ENCODE data around the gene TRPM3.

Gene TRPM3

GRCh38 chr9:70495514-70495913, 625.9 kb downstream of the TRPM3 start:
- DNase-seq: no peak

- no peak for DNase-seq
Measured at GRCh38 chr9:70494221-70494620, 627.2 kb downstream of the TRPM3 start.

GRCh38 chr9:70493029-70493428, 628.4 kb downstream of the TRPM3 start:
- no peak for DNase-seq

GRCh38 chr9:70492319-70492777, 629.1 kb downstream of the TRPM3 start:
- DNase-seq: no peak

- no peak for DNase-seq
Measured at GRCh38 chr9:70491426-70492318, 629.7 kb downstream of the TRPM3 start.

- no peak for DNase-seq
Measured at GRCh38 chr9:70490478-70490877, 630.9 kb downstream of the TRPM3 start.

GRCh38 chr9:70488793-70489105, 632.7 kb downstream of the TRPM3 start:
- no peak for DNase-seq

- DNase-seq: no peak
Measured at GRCh38 chr9:70488098-70488792, 633.2 kb downstream of the TRPM3 start.

GRCh38 chr9:70486127-70486526, 635.3 kb downstream of the TRPM3 start:
- DNase-seq: no peak

- DNase-seq: no peak
Measured at GRCh38 chr9:70485273-70485858, 636.1 kb downstream of the TRPM3 start.

- peak; percentile 44 to 63 for DNase-seq
Measured at GRCh38 chr9:70484232-70485130, 636.9 kb downstream of the TRPM3 start.

GRCh38 chr9:70481471-70481870, 640.0 kb downstream of the TRPM3 start:
- no peak for DNase-seq

GRCh38 chr9:70480405-70480980, 640.9 kb downstream of the TRPM3 start:
- DNase-seq: no peak

GRCh38 chr9:70479880-70480291, 641.5 kb downstream of the TRPM3 start:
- DNase-seq: no peak
